HG02571 (cell line): ENCODE results near the gene DMTF1.
"Not testable (repeated sequence)": the region's sequence is repeated elsewhere in the genome, so short reads cannot be mapped to it uniquely, and the experiment has no call there.

Experiments used
- ATAC-seq: cut with Tn5 transposase; IDR thresholded peaks from one replicate; pipeline ENCODE4 v1.9.1; 2021; ENCODE audit warnings: mild to moderate bottlenecking, moderate library complexity; ENCODE audit not compliant: unreplicated experiment

Gene DMTF1, protein sequence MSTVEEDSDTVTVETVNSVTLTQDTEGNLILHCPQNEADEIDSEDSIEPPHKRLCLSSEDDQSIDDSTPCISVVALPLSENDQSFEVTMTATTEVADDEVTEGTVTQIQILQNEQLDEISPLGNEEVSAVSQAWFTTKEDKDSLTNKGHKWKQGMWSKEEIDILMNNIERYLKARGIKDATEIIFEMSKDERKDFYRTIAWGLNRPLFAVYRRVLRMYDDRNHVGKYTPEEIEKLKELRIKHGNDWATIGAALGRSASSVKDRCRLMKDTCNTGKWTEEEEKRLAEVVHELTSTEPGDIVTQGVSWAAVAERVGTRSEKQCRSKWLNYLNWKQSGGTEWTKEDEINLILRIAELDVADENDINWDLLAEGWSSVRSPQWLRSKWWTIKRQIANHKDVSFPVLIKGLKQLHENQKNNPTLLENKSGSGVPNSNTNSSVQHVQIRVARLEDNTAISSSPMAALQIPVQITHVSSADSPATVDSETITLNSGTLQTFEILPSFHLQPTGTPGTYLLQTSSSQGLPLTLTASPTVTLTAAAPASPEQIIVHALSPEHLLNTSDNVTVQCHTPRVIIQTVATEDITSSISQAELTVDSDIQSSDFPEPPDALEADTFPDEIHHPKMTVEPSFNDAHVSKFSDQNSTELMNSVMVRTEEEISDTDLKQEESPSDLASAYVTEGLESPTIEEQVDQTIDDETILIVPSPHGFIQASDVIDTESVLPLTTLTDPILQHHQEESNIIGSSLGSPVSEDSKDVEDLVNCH

DNA sequence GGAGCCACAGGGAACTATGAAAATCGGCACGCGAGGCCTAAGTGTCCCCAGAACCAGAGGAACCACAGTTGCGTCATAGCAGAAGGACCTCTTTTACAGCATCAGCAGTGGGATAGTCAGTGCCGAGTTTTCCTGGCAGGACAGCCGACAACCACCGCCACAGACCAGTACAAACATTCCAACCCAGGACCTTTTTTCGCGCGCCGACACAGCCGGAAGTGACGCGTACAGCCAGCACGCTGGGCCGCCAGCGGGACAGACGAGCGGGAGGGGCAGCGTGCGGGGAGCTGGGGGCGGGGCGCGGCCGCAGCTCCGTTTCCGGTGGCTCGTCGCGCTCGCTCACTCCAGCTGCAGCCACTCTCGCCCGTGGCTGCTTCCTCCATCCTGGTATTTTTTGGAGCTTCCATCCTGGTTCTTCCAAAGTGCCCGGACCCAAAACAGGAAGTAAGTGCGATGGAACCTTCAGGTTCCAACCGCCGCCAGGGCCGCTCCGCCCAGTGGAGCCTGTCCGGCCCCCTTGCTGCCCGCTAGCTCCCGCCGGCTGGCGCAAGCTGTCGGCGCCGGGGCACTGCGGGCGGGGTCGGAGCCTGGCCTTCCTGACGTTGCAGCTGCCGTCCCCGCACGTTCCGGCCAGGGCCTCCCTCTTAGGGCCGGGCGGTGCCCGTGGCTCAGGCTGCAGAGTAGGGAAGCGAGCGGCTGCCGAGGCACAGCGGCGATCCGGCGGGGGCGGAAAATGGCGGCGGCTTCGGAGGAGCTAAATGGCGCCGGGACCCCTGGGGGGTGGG lies at the start of gene DMTF1:
Gene DMTF1, plus strand, starts transcription at position 342 of the 785 bp plus-strand sequence. CDS start 12,489 bp downstream, outside the sequence.
- peak; percentile 84 for ATAC-seq

DNA sequence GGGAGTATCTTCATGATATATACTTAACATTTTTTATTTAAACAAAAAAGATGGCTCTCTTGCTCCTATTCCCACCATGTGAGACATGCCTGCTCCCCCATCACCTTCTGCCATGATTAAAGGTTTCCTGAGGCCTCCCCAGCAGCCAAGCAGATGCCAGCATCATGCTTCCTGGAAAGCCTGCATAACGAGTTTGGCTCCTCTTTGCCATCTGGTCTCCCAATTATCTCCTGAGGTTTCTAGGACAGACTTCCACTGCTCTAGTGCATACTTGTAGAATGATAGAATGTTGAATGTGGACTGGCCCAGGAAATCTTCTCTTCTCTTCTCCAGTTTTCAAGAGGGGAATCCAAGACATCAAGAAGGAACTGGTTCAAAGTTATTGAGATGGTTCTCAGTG lies 46.9 kb upstream of the DMTF1 start:
- ATAC-seq: no peak

DNA sequence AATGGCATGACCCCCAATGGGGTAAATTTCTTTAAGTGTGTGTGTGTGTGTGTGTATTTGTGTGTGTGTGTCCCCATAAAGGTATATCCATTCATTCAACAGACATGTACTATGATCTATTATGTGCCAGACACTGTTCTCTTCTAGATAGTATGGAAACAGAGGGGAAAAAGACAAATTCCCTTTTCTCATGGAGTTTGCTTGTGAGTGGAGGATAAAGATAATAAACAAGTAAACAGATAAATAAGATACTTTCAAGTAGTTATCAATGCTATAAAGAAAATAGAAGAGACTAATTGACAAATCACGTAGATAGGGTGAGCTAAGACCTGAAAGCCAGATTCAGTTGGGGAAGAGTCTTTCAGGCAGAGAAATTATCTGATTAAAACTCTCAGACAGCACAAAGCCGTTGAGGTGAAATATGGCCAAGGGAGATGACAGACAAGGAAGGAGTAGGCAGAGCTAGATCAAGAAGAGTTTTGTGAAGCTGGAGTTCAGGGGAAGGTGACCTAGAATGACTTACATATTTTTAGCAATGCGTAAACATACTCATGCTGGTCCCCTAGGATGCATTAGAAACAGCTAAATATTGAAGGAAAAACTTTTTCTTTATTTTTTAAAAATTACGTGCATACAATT lies 45.2 kb upstream of the DMTF1 start:
- ATAC-seq: no peak

DNA sequence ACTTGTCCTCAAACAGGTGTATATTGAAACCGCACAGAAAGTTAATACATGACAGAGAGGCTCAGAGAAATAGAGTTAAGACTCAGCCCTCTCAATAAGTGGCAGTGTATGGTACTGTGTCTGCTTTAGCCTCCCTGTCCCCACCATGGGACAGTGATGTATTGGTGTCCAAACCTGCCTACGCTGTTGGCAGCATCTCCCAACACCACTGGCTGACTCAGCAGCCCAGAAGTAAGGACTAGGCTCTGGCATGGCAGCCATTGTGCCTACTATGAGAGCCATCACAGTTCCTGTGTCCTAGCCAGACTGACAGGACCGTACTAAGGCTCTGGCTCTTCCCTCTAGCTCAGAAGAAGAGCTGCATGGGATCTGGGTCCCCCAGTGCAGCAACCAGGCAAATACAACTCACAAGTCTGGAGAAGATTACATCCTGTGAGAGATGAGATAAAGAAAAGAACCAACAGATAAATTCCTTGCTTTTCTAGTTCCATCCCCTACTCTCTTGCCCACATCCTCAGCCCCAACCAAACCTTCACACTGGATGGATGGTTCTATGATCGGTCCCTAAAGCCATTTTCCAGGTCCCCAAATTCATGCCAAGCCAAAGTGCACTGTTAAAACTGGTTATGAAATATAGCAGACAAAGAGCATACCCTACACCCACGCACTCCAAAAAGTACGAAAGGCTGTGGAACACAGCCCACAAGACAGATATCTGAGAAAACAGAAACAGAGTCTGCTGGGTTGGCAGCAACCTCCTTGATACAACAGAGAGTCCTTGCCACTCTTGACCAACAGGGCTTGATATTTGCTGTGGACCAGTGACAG lies 44.1 kb upstream of the DMTF1 start:
- no peak for ATAC-seq

DNA sequence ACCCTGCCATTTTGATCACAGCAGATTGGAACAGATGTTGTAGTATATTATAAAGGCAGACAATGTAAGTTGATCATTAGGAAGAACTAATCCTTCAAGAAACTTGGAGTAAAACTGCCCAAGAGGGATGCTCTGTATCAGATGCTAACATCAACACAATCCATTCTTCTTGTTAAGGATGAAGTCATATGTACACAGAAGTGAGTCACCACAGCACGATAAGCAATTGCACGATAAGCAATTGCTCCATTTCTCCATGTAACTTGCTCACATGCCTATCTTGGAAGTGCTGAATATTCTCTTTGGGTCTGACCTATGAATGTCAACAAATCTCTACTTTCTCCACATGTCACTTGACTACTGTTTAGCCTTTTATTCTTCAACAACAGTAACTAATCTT lies 41.5 kb upstream of the DMTF1 start:
- ATAC-seq: no peak

DNA sequence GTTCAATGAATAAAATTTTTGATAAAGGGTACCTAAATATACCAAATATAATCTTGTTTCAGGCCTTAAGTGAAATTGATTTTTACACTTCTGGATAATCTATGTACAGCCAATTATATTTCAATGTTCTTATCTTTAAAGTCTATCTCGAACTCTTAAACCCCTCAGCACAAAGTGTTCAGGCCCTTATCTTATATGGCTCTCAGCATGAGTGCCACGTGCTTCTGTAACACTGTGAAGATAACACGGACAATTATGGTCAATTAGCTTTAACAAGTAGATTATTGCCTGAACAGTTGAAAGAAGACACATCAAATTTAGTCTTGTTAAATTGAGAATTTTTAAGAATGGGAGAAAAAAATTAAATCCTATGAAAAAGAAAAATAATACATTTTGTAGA lies 40.4 kb upstream of the DMTF1 start:
- no peak for ATAC-seq

DNA sequence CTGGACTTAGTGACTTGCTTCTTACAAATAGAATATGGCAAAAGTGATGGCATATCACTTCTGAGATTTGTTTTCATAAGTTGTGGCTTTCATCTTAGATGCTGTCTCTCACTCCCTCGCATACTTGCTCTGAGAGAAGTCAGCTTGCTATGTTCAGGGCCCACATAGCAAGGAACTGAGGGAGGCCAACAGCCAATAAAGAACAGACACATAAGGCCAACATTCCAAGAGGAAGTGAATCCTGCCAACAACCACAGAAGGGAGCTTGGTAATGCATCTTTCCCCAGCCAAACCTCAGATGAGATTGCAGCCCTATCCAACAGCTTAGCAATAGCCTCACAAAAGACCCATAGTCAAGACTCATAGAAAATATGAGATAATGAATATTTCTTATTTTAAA lies 39.2 kb upstream of the DMTF1 start:
- ATAC-seq: no peak

- not testable (repeated sequence) for ATAC-seq
Measured at GRCh38 chr7:87113904-87114303, 38.3 kb upstream of the DMTF1 start.

GRCh38 chr7:87115772-87116171 lies 36.5 kb upstream of the DMTF1 start:
- ATAC-seq: not testable (repeated sequence)

GRCh38 chr7:87116315-87116714 lies 35.9 kb upstream of the DMTF1 start:
- no peak for ATAC-seq

DNA sequence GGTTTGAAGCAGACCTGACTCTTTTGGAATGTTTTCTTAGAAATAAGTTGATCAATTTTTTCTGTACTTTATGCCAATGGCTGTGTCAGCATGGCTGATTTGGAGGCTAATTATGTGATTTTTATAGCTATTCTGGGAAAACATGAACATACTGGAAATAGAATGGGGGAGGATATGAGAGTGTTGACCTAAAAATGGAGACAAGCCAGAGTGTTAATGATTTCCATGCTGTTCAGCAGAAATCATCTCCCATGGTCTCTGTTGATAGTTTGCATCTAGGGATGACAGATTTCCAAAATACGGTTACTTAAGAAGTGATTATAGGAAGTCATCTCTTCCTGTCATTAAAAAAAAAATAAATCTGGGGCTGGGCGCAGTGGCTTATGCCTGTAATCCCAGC lies 32.7 kb upstream of the DMTF1 start:
- no peak for ATAC-seq

DNA sequence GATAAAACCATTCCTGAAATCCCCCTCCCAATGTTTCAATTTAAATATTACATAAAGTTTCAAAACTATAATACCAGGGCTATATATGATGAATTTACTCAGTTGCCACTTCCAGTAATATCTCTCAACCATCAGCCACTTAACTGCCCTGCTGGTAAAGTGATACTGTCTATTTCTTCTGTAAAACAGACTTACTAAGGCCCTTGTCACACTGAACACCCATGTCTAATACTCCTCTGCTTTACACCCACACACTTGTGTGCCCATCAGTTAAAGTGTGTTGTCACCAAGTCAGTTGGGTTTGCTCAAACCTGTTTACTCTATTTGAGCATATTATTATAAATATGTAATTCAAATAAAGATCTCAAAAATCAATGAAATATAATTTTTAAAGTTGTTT lies 29.1 kb upstream of the DMTF1 start:
- ATAC-seq: no peak

DNA sequence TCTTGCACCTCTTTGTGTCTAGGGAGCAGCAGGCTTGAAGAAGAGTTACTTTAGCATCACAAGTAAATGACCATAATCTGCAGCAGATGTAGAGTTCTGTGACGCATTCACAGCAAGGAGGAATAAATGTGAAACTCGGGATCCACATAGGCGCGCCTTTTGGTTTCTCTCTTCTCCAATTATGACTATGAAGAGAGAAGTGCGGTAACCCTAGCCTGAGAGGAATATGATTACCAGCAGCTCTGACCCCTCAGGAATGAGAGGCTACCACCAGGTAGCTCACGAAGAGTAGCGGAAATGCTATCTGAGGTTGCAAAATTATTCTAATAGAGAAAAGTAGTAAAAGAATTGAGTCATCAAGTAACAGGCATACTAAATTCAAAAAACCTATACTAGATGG lies 25.2 kb upstream of the DMTF1 start:
- ATAC-seq: no peak

- no peak for ATAC-seq
Measured at GRCh38 chr7:87128861-87129267, 23.4 kb upstream of the DMTF1 start.

GRCh38 chr7:87129332-87129731 lies 22.9 kb upstream of the DMTF1 start:
- ATAC-seq: no peak

DNA sequence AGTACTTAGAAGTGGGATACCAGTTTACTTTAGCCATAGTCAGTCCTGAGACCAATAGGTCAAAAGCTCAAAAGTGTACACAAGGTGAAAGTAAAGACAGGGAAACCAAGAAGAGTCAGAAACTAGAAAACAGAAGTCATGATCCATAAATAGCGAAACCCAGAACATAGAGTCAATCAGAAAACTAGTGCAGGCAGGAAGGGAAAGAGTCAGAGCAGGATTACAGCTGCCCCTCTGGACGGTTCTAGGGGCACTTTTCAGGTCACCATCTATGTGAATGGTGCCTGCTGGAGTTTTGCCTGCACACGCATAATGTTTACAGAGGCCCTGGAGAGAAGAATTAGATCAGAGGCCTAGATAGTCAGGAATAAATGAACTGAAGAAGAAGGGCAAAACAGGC lies 22.4 kb upstream of the DMTF1 start:
- ATAC-seq: peak; percentile 94

DNA sequence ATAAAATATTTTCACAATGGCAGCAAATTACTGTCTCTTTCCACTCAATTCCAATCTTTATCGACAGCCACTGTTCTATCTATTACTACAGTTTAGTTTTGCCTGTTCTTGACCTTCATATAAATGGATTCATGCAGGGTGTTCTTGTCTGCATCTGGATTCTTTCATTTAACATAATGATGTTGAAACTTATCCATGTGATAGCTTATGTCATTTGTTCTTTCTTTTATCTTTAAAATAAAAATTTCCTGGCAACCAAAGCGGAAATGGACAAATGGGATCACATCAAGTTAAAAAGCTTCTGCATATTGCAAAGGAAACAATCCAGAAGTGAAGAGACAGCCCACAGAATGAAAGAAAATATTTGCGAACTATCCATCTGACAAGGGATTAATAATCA lies 20.5 kb upstream of the DMTF1 start:
- no peak for ATAC-seq

DNA sequence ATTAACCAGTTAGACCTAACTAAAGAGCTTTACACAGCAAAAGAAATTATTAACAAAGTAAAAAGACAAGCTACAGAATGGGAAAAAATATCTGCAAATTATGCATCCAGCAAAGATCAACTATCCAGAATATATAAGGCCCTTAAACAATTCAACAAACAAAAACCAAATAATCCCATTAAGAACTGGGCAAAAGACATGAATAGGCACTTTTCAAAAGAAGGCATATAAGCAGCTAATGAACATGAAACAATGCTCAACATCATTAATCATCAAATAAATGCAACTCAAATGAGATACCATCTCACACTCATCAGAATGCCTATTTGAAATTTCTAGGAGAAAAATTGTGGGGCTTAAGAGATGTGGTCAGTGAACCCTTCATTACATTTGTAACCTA lies 15.0 kb upstream of the DMTF1 start:
- no peak for ATAC-seq

- no peak for ATAC-seq
Measured at GRCh38 chr7:87139514-87139913, 12.7 kb upstream of the DMTF1 start.

DNA sequence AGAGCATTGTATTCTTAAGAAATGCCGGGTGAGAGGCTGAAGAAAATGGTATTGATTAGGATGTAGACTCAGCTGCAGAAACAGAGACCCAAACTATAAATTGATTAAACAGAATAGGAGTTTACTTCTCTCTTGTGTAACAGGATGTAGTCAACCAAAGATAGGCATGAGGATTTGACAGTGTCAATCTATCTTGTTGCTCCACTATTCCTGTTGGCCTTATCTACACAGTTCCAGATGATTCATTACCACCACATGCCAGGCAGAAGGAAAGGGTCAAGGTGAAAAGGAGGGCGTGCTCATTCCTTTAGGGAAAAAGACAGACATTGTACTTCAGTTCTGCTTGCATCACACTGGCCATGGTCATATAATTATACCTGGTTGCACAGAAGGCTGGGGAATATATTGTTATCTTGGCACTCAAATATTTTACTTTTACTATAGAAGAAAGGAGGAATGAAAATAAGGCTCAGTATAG lies 11.9 kb upstream of the DMTF1 start:
- no peak for ATAC-seq
